Measurements from ENCODE around the gene TBX4.

Gene TBX4

GRCh38 chr17:61452301-61453290 lies at the start of gene TBX4:
Gene TBX4, plus strand, starts transcription at chr17:61452422. Its CDS starts 4,069 bp downstream, at chr17:61456491.
- Histone ChIP-seq H3K36me3 (ENCODE audit: control insufficient read depth, low read depth, low read length) (no peaks in the 10 kb centered on the region), H3K4me3 (ENCODE audit: low read length) (peak within 1 kb of the TSS; percentile 41), H3K9ac (ENCODE audit: low read length) (no peak within 1 kb of the TSS), H3K27me3 (ENCODE audit: control insufficient read depth, insufficient read depth, low read length) (peaks cover 98% of the 10 kb centered on the region), H3K9me3 (ENCODE audit: control insufficient read depth, low read depth, low read length) (no peaks in the 10 kb centered on the region), H3K4me1 (ENCODE audit: control insufficient read depth, low read depth, low read length) (no peaks in the 10 kb centered on the region), H3K27ac (ENCODE audit: low read length) (no peak within 1 kb of the TSS)

- Histone ChIP-seq H3K36me3 (ENCODE audit: control insufficient read depth, low read depth, low read length) (no peaks in the 10 kb centered on the region), H3K4me1 (ENCODE audit: control insufficient read depth, low read depth, low read length) (no peaks in the 10 kb centered on the region), H3K27ac (ENCODE audit: low read length) (no peak overlapping the region), H3K9me3 (ENCODE audit: control insufficient read depth, low read depth, low read length) (no peaks in the 10 kb centered on the region), H3K9ac (ENCODE audit: low read length) (no peak overlapping the region), H3K27me3 (ENCODE audit: control insufficient read depth, insufficient read depth, low read length) (peaks cover 98% of the 10 kb centered on the region), H3K4me3 (ENCODE audit: low read length) (no peak overlapping the region)
Measured at GRCh38 chr17:61402978-61403800, 49.0 kb upstream of the TBX4 start.

DNA sequence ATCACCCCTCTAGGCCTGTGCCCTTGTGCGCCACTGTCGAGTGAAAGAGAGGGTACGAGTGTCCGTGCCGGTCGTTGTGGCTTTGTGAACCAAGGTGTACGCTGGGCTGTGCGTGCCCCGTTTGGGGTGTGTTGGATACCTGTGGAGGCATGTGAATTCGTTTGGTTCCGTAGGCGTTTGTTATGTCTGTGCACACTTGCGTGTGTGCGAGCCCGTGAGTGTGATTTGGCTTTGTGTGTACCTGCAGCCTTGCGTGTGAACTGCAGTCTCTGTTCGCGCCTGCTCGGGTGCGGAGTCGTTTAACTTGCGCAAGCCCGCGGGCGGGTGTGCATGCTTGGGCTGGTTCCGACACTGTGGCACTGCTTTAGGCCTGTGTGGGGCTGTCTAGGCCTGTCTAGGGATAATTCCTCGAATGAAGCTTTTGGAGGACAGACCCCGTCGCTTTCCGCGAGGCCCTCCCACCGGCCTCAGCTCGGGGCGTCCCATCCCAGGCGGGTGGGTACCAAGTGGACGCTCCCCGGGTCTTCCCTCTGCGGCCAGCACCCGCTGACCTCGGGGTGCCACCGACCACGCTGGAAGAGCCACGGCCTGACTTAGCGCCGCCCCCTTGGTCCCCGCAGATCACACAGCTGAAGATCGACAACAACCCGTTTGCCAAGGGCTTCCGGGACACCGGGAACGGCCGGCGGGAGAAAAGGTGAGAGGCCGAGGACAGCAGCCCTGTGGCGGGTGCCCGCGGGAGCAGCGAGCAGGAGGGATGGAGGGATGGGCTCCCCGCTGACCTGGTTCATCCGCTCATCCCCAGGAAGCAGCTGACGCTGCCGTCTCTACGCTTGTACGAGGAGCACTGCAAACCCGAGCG lies 48.2 kb upstream of the TBX4 start:
- Histone ChIP-seq H3K9me3 (ENCODE audit: control insufficient read depth, low read depth, low read length) (no peaks in the 10 kb centered on the region), H3K4me1 (ENCODE audit: control insufficient read depth, low read depth, low read length) (no peaks in the 10 kb centered on the region), H3K36me3 (ENCODE audit: control insufficient read depth, low read depth, low read length) (no peaks in the 10 kb centered on the region), H3K4me3 (ENCODE audit: low read length) (peak overlapping the region; percentile 24), H3K27ac (ENCODE audit: low read length) (no peak overlapping the region), H3K9ac (ENCODE audit: low read length) (no peak overlapping the region), H3K27me3 (ENCODE audit: control insufficient read depth, insufficient read depth, low read length) (peaks cover 98% of the 10 kb centered on the region)

GRCh38 chr17:61404663-61404912 lies 47.6 kb upstream of the TBX4 start:
- no peak overlapping the region for H3K27ac ChIP-seq (ENCODE audit: low read length)
- no peaks in the 10 kb centered on the region for H3K36me3 ChIP-seq (ENCODE audit: control insufficient read depth, low read depth, low read length)
- peaks cover 98% of the 10 kb centered on the region for H3K27me3 ChIP-seq (ENCODE audit: control insufficient read depth, insufficient read depth, low read length)
- H3K9me3 ChIP-seq (ENCODE audit: control insufficient read depth, low read depth, low read length), result no peaks in the 10 kb centered on the region
- no peak overlapping the region for H3K9ac ChIP-seq (ENCODE audit: low read length)
- H3K4me3 ChIP-seq (ENCODE audit: low read length), result peak overlapping the region; percentile 24
- H3K4me1 ChIP-seq (ENCODE audit: control insufficient read depth, low read depth, low read length), result no peaks in the 10 kb centered on the region

GRCh38 chr17:61404913-61405685 lies 47.1 kb upstream of the TBX4 start:
- H3K36me3 ChIP-seq (ENCODE audit: control insufficient read depth, low read depth, low read length), result no peaks in the 10 kb centered on the region
- H3K4me1 ChIP-seq (ENCODE audit: control insufficient read depth, low read depth, low read length), result no peaks in the 10 kb centered on the region
- H3K9ac ChIP-seq (ENCODE audit: low read length), result no peak overlapping the region
- peaks cover 100% of the 10 kb centered on the region for H3K27me3 ChIP-seq (ENCODE audit: control insufficient read depth, insufficient read depth, low read length)
- H3K4me3 ChIP-seq (ENCODE audit: low read length), result peak overlapping the region; percentile 24
- no peaks in the 10 kb centered on the region for H3K9me3 ChIP-seq (ENCODE audit: control insufficient read depth, low read depth, low read length)
- no peak overlapping the region for H3K27ac ChIP-seq (ENCODE audit: low read length)

DNA sequence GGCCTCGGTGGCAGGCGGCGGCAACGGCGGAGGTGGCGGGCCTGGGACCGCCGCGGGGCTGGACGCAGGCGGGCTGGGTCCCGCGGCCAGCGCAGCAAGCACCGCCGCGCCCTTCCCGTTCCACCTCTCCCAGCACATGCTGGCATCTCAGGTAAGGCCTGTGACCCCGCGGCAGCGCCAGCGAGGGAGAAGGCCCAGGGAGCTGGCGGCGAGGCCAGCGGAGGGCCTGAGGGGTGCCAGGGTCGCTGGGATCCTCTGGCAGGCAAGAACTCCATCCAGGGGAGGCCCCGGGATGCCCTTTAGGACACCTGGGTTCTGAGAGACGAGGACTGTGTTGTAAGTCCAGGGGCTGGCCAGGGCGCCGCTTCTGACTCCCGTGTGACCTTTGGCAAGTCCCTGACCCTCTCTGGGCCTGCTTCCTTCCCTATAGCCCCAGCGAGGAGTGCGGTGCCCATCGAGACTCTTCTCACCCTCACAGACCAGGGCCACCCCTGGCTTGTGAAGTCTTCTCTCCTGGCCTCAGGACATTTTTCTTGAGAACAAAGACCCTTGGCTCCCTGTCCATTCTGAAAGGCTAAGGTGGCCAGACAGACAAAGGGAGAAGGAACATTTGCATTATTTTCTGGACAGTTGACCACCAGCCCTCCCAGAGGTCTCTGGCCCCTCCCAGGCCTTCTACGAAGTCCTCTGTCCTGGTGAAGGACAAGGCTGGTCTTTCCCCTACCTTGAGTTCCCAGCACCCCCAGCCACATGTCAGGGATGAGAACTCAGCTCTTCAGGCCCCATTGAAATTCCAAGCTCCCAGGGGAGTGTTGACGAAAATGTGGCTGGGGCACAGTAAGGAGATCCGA lies 46.3 kb upstream of the TBX4 start:
- Histone ChIP-seq H3K9me3 (ENCODE audit: control insufficient read depth, low read depth, low read length) (no peaks in the 10 kb centered on the region), H3K27ac (ENCODE audit: low read length) (no peak overlapping the region), H3K4me3 (ENCODE audit: low read length) (no peak overlapping the region), H3K27me3 (ENCODE audit: control insufficient read depth, insufficient read depth, low read length) (peaks cover 100% of the 10 kb centered on the region), H3K9ac (ENCODE audit: low read length) (no peak overlapping the region), H3K4me1 (ENCODE audit: control insufficient read depth, low read depth, low read length) (peaks cover 3% of the 10 kb centered on the region), H3K36me3 (ENCODE audit: control insufficient read depth, low read depth, low read length) (no peaks in the 10 kb centered on the region)

- H3K4me1 ChIP-seq (ENCODE audit: control insufficient read depth, low read depth, low read length), result peaks cover 3% of the 10 kb centered on the region
Measured at GRCh38 chr17:61406537-61406845, 45.7 kb upstream of the TBX4 start.

GRCh38 chr17:61406971-61407911 lies 45.0 kb upstream of the TBX4 start:
- no peak overlapping the region for H3K9ac ChIP-seq (ENCODE audit: low read length)
- H3K4me3 ChIP-seq (ENCODE audit: low read length), result no peak overlapping the region
- no peaks in the 10 kb centered on the region for H3K9me3 ChIP-seq (ENCODE audit: control insufficient read depth, low read depth, low read length)
- H3K27me3 ChIP-seq (ENCODE audit: control insufficient read depth, insufficient read depth, low read length), result peaks cover 100% of the 10 kb centered on the region
- peaks cover 3% of the 10 kb centered on the region for H3K4me1 ChIP-seq (ENCODE audit: control insufficient read depth, low read depth, low read length)
- no peaks in the 10 kb centered on the region for H3K36me3 ChIP-seq (ENCODE audit: control insufficient read depth, low read depth, low read length)
- H3K27ac ChIP-seq (ENCODE audit: low read length), result no peak overlapping the region

More at GRCh38 chr17:61406537-61406845, 45.7 kb upstream of the TBX4 start:
- Histone ChIP-seq H3K9ac (ENCODE audit: low read length) (no peak overlapping the region), H3K4me3 (ENCODE audit: low read length) (no peak overlapping the region), H3K9me3 (ENCODE audit: control insufficient read depth, low read depth, low read length) (no peaks in the 10 kb centered on the region), H3K27me3 (ENCODE audit: control insufficient read depth, insufficient read depth, low read length) (peaks cover 100% of the 10 kb centered on the region), H3K27ac (ENCODE audit: low read length) (no peak overlapping the region), H3K36me3 (ENCODE audit: control insufficient read depth, low read depth, low read length) (no peaks in the 10 kb centered on the region)

DNA sequence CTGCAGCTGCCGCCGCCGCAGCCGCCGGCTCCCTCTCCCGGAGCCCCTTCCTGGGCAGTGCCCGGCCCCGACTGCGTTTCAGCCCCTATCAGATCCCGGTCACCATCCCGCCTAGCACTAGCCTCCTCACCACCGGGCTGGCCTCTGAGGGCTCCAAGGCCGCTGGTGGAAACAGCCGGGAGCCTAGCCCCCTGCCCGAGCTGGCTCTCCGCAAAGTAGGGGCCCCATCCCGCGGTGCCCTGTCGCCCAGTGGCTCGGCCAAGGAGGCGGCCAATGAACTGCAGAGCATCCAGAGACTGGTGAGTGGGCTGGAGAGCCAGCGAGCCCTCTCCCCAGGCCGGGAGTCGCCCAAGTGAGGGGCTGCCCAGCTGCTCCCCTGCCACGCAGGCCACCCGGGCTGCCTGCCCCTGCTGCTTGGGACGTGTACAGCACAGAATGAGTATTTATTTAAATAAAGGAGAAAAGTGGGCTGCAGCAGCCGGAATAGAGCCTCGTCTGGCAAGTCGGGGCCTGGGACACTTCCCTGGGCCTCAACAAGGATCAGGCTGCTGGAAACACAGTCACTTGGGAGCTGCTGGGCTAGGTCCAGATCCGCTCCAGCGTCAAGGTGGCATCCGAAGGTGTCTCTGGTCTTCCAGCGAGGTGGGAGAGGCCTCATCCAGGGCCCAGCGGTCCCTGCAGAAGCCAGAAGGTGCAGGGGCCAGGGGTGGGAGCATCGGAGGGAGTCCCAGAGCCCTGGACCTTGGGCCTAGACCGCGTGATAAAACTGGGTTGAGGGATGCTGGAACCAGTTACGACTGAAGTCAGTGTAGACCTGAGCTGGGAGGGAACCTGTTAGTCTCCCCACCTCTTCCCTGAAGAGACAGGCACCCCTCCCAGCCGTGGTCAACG lies 43.8 kb upstream of the TBX4 start:
- no peak overlapping the region for H3K4me3 ChIP-seq (ENCODE audit: low read length)
- H3K36me3 ChIP-seq (ENCODE audit: control insufficient read depth, low read depth, low read length), result no peaks in the 10 kb centered on the region
- peaks cover 6% of the 10 kb centered on the region for H3K4me1 ChIP-seq (ENCODE audit: control insufficient read depth, low read depth, low read length)
- H3K27ac ChIP-seq (ENCODE audit: low read length), result no peak overlapping the region
- peaks cover 100% of the 10 kb centered on the region for H3K27me3 ChIP-seq (ENCODE audit: control insufficient read depth, insufficient read depth, low read length)
- no peak overlapping the region for H3K9ac ChIP-seq (ENCODE audit: low read length)
- no peaks in the 10 kb centered on the region for H3K9me3 ChIP-seq (ENCODE audit: control insufficient read depth, low read depth, low read length)
